Gastroesophageal sphincter (tissue), 3 donors: ENCODE data around the gene CIBAR2.

ENCODE experiments used
- POLR2A ChIP-seq, 2 donors: fragments of 450-650 bp; IDR thresholded peaks; one replicate each; pipeline ENCODE4 v1.6.1; 2017; ENCODE audit warnings: antibody characterized with exemption in 2 of 2, mild to moderate bottlenecking in 2 of 2, moderate library complexity in 1 of 2
- TF ChIP-seq, protein P1 (sequence below), 4 experiments: fragments of 200-600 bp in 2 of 4; fragments of 450-650 bp in 2 of 4; sonication (generic) in 1 of 4; IDR thresholded peaks; one replicate each; pipeline ENCODE4 v1.5.1; 2017 to 2019; ENCODE audit warnings: antibody characterized with exemption in 4 of 4, mild to moderate bottlenecking in 2 of 4, moderate library complexity in 2 of 4

DNA sequence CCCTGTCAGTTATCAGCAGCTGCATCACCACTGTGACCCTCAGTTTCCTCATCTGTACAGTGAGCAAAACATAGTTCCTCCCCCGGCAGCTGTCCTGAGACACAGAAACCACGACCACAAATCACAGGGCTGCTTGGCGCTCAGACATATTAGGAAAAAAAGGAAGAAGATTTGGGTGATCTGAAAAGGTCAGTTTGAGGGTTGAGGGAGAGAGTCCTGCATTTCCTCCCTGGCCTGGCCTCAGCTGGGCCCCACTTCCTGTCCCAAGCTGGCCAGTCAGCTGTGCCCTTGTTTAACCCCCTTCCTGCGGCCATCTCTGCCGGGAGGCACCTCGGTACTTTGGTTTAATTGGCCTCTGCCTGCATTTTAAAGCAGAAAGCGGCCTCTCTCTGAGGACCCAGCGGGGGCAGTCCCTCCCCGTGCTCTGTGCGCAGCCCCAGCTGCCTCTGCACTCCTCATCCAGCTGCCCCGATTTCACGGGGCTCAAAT, 24.0 kb upstream of the CIBAR2 start:
- TF ChIP-seq, protein P1, sequence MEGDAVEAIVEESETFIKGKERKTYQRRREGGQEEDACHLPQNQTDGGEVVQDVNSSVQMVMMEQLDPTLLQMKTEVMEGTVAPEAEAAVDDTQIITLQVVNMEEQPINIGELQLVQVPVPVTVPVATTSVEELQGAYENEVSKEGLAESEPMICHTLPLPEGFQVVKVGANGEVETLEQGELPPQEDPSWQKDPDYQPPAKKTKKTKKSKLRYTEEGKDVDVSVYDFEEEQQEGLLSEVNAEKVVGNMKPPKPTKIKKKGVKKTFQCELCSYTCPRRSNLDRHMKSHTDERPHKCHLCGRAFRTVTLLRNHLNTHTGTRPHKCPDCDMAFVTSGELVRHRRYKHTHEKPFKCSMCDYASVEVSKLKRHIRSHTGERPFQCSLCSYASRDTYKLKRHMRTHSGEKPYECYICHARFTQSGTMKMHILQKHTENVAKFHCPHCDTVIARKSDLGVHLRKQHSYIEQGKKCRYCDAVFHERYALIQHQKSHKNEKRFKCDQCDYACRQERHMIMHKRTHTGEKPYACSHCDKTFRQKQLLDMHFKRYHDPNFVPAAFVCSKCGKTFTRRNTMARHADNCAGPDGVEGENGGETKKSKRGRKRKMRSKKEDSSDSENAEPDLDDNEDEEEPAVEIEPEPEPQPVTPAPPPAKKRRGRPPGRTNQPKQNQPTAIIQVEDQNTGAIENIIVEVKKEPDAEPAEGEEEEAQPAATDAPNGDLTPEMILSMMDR (IDR thresholded peaks at IDR 0.05) = no peak
- TF ChIP-seq POLR2A (IDR thresholded peaks at IDR 0.05) = no peak
